Measurements from ENCODE around the gene FBXW8. TPM values are rescaled to one million over a fixed set of nuclear protein-coding genes. Genes with fewer than 3 reads are reported as not detected.

The FBXW8 gene
- polyA plus RNA-seq, 1 donor (not counting 4 experiments of a cell fraction or from before 2014, with no cell fraction given): 5.0 TPM

DNA sequence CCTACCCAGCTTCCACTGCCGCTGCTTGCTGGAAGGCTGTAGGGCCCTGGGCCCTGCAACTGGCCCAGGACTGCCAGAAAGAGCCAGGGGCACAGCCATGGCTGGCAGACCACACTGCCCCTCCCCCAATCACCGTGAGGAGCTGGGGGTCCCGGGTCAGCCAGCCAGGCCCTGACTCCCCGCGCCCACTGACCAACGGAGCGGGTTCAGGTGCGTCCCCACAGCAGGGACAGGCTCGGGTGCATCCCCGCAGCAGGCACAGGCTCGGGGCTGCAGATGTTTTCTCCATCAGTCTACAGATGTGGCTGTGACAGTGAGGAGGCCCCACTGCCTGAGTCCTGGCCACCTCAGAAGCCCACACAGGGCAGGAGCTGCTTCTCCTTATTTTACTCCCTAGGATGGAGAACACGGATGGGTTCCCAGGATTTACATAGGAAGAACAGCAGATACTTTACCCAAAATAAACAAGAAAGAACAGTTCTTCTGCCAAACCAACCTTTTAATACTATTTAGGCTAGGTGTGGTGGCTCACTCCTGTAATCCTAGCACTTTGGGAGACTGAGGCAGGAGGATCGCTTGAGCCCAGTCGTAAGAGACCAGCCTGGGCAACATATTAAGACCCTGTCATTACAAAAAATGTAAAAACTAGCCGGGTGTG is 127.4 kb downstream of the FBXW8 start:
- H3K36me3 ChIP-seq (ENCODE audit: control insufficient read depth in 2 of 2, extremely low read depth in 1 of 2, insufficient read depth in 2 of 2, low read length in 2 of 2): no peaks in the 10 kb centered on the region
- H2AFZ ChIP-seq (ENCODE audit: control insufficient read depth, low read length): no peak overlapping the region
- H3K79me2 ChIP-seq (ENCODE audit: control insufficient read depth, insufficient read depth, low read length): no peaks in the 10 kb centered on the region
- no peak overlapping the region for H3K4me3 ChIP-seq (ENCODE audit: control insufficient read depth in 2 of 3, extremely low read depth in 1 of 3, insufficient read depth in 2 of 3, low read depth in 1 of 3, low read length in 3 of 3)
- H3K4me2 ChIP-seq (ENCODE audit: control insufficient read depth, extremely low read depth, insufficient read depth, low read depth, low read length): no peak overlapping the region
- no peak overlapping the region for H3K9ac ChIP-seq (ENCODE audit: control insufficient read depth, extremely low read depth, insufficient read depth, low read length)
- H3K27me3 ChIP-seq (ENCODE audit: control insufficient read depth, extremely low read depth, insufficient read depth, low read length): peaks cover 26% of the 10 kb centered on the region
- H3K9me1 ChIP-seq (ENCODE audit: control insufficient read depth, extremely low read depth, insufficient read depth, low read length): no peaks in the 10 kb centered on the region
- no peaks in the 10 kb centered on the region for H3K9me3 ChIP-seq (ENCODE audit: control insufficient read depth, low read depth, low read length)
- no peaks in the 10 kb centered on the region for H4K20me1 ChIP-seq (ENCODE audit: control insufficient read depth, extremely low read depth, insufficient read depth, low read length)
- FAIRE-seq (no peak), DNase-seq (ENCODE audit: low read depth, low spot score) (no peak)
- H3K4me1 ChIP-seq (ENCODE audit: control insufficient read depth, extremely low read depth, insufficient read depth, low read length): no peaks in the 10 kb centered on the region
- H3K27ac ChIP-seq (ENCODE audit: control insufficient read depth, insufficient read depth, low read length): no peak overlapping the region
- TF ChIP-seq, protein P1, sequence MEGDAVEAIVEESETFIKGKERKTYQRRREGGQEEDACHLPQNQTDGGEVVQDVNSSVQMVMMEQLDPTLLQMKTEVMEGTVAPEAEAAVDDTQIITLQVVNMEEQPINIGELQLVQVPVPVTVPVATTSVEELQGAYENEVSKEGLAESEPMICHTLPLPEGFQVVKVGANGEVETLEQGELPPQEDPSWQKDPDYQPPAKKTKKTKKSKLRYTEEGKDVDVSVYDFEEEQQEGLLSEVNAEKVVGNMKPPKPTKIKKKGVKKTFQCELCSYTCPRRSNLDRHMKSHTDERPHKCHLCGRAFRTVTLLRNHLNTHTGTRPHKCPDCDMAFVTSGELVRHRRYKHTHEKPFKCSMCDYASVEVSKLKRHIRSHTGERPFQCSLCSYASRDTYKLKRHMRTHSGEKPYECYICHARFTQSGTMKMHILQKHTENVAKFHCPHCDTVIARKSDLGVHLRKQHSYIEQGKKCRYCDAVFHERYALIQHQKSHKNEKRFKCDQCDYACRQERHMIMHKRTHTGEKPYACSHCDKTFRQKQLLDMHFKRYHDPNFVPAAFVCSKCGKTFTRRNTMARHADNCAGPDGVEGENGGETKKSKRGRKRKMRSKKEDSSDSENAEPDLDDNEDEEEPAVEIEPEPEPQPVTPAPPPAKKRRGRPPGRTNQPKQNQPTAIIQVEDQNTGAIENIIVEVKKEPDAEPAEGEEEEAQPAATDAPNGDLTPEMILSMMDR (optimal IDR thresholded peaks at IDR 0.05 in 1 of 3, IDR thresholded peaks at IDR 0.05 in 1 of 3, conservative IDR thresholded peaks at IDR 0.05 in 1 of 3; ENCODE audit: extremely low read depth in 1 of 3, insufficient read depth in 2 of 3, low read length in 3 of 3): no peak
- no peak for TF ChIP-seq EZH2 (IDR thresholded peaks at IDR 0.05; ENCODE audit: low read length)
- dilution Hi-C loops (cut with MboI; ENCODE audit: extremely low pct_ligation_motif_present, low sequenced_read_pairs): no loop called here

DNA sequence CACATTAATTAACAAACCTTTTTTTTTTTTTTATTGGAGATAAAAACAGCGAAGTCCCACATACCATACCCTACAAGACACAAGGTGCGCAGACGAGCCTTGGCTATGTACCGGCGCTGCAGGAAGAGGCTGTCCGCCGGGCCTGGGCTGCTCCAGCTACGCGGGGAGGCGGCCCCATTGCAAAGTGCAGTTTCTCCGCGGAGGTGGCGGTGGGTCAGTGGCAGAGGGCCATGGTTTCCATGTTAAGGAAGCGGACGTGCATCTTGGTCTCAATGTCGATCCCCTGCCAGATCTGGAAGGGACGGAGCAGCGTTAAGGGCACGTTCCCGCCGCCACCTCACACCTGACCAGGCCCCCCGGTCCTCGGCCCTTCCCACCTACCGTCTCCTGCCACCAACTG is 128.2 kb downstream of the FBXW8 start:
- Histone ChIP-seq H3K4me1 (ENCODE audit: control insufficient read depth, extremely low read depth, insufficient read depth, low read length) (no peaks in the 10 kb centered on the region), H3K4me2 (ENCODE audit: control insufficient read depth, extremely low read depth, insufficient read depth, low read depth, low read length) (no peak overlapping the region), H3K36me3 (ENCODE audit: control insufficient read depth in 2 of 2, extremely low read depth in 1 of 2, insufficient read depth in 2 of 2, low read length in 2 of 2) (no peaks in the 10 kb centered on the region), H3K27ac (ENCODE audit: control insufficient read depth, insufficient read depth, low read length) (no peak overlapping the region), H3K9me3 (ENCODE audit: control insufficient read depth, low read depth, low read length) (no peaks in the 10 kb centered on the region), H3K9me1 (ENCODE audit: control insufficient read depth, extremely low read depth, insufficient read depth, low read length) (no peaks in the 10 kb centered on the region), H3K4me3 (ENCODE audit: control insufficient read depth in 2 of 3, extremely low read depth in 1 of 3, insufficient read depth in 2 of 3, low read depth in 1 of 3, low read length in 3 of 3) (no peak overlapping the region), H2AFZ (ENCODE audit: control insufficient read depth, low read length) (no peak overlapping the region), H4K20me1 (ENCODE audit: control insufficient read depth, extremely low read depth, insufficient read depth, low read length) (no peaks in the 10 kb centered on the region), H3K27me3 (ENCODE audit: control insufficient read depth, extremely low read depth, insufficient read depth, low read length) (peaks cover 18% of the 10 kb centered on the region), H3K79me2 (ENCODE audit: control insufficient read depth, insufficient read depth, low read length) (no peaks in the 10 kb centered on the region), H3K9ac (ENCODE audit: control insufficient read depth, extremely low read depth, insufficient read depth, low read length) (no peak overlapping the region)
- no peak for FAIRE-seq
- dilution Hi-C loops (cut with MboI; ENCODE audit: extremely low pct_ligation_motif_present, low sequenced_read_pairs): no loop called here
- TF ChIP-seq EZH2 (IDR thresholded peaks at IDR 0.05; ENCODE audit: low read length): no peak
- TF ChIP-seq, protein P1 (optimal IDR thresholded peaks at IDR 0.05 in 1 of 3, IDR thresholded peaks at IDR 0.05 in 1 of 3, conservative IDR thresholded peaks at IDR 0.05 in 1 of 3; ENCODE audit: extremely low read depth in 1 of 3, insufficient read depth in 2 of 3, low read length in 3 of 3): no peak
- DNase-seq (ENCODE audit: low read depth, low spot score): no peak

Data from keratinocyte (primary cell).